ENCODE results near the gene TBPL1.

Gene TBPL1

DNA sequence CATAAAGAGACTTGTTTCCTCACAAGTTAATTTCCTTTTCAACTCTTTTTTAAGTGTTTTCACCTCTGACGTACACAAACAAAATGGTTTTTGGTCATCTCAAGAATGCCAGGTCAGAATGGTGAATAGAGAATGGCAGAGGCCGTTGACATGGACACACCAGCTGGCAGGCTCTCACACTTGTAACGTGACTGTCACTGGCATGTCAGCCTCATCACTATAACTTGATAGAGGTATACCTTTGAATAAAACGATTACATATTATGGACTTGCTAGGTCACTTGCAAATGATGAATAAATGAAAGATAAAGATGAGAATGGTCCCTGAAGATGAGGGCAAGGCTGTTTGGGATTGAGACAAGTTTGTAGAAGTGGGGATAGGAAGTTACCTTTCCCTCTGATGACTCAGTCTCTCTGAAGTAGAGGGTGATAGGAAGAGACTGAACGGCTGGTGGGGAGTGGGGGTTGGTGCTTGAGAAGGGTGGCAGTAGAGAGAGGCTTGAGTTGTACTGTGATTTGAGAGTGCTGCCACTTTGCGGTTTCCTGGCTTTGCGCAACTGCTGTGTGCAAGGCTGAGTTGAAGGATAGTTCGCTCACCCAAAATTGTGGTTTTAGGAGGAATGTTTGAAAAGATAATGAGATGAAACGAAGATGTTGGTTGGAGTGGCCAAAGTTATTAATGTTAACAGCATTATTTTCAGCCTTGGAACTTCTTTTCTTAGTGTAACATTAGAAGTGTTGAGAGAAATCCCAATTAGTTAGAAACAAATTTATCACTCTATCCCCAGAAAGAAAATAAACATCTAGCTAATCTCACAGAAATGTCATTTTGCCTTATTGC lies 30.3 kb downstream of the TBPL1 start:
- in situ Hi-C loops (cut with MboI; ENCODE audit: low sequenced_read_pairs, unreplicated experiment), result no loop called here
- no peak for TF ChIP-seq CTCF (IDR thresholded peaks at IDR 0.05; ENCODE audit: borderline replicate concordance, control extremely low read depth, extremely low read depth, insufficient read depth, missing control alignments)
- no peak for DNase-seq (ENCODE audit: low spot score)

DNA sequence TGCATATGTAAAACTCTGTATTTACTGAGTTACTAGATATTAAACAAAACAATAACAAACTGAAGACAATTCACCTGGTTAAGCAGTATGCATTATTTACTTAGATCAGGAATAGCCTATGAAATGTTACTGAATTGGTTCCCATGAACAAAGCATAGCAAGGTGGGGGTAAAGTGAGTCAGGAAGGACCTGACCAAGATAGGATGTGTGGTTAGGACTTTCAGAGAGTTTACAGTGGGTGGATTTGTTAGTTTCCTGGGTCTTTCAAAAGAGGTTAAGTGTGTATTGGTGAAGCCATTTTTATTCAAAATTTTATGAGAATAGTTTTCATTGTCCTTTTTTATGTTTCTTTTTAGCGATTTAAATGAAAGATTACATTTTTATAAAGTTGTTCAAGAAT lies 32.9 kb downstream of the TBPL1 start:
- in situ Hi-C loops (cut with MboI; ENCODE audit: low sequenced_read_pairs, unreplicated experiment), result no loop called here
- TF ChIP-seq CTCF (IDR thresholded peaks at IDR 0.05; ENCODE audit: borderline replicate concordance, control extremely low read depth, extremely low read depth, insufficient read depth, missing control alignments), result no peak
- DNase-seq (ENCODE audit: low spot score), result no peak

GRCh38 chr6:133986942-133987341 lies 33.9 kb downstream of the TBPL1 start:
- TF ChIP-seq CTCF (IDR thresholded peaks at IDR 0.05; ENCODE audit: borderline replicate concordance, control extremely low read depth, extremely low read depth, insufficient read depth, missing control alignments), result no peak
- in situ Hi-C loops (cut with MboI; ENCODE audit: low sequenced_read_pairs, unreplicated experiment), result no loop called here
- DNase-seq (ENCODE audit: low spot score), result no peak

DNA sequence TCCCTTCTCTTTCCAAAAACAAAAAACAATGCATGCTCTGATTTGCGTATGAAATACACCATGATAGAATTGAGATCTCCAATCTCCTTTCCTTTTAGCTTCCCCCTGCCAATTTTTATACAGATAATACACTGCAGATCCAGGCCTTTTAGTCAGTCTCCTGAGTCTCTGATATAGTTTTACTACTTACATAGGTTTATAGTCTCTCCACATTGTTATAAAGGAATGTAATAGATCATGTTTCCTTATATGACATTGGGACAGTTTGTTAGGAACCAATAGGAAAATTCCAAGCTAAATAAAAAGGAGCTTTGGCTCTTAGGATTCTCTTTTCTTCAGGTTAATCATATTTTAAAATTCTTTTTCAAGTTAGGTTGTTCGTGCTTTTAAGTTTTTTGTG lies 36.5 kb downstream of the TBPL1 start:
- TF ChIP-seq CTCF (IDR thresholded peaks at IDR 0.05; ENCODE audit: borderline replicate concordance, control extremely low read depth, extremely low read depth, insufficient read depth, missing control alignments), result no peak
- in situ Hi-C loops (cut with MboI; ENCODE audit: low sequenced_read_pairs, unreplicated experiment), result no loop called here
- no peak for DNase-seq (ENCODE audit: low spot score)

DNA sequence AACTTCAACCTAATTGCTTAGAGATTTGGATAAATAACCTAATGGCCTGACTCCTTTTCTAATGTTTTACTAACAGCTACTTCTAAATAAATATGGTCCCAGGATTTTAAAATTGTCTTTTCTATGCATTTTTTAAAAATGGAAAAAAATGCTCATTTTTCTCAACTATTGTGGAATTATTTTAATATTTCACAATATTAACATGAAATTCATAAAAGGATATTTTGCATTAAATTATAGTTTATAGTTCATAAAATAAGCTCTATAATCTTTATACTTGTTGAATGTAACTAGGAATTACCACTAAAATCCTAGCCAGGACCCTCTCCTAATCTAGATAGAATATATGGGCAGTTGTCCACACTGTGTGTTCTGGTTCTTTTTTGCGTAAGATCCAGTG lies 37.3 kb downstream of the TBPL1 start:
- in situ Hi-C loops (cut with MboI; ENCODE audit: low sequenced_read_pairs, unreplicated experiment), result no loop called here
- no peak for TF ChIP-seq CTCF (IDR thresholded peaks at IDR 0.05; ENCODE audit: borderline replicate concordance, control extremely low read depth, extremely low read depth, insufficient read depth, missing control alignments)
- DNase-seq (ENCODE audit: low spot score), result no peak

GRCh38 chr6:133991096-133991593 lies 38.1 kb downstream of the TBPL1 start:
- DNase-seq (ENCODE audit: low spot score), result no peak
- no peak for TF ChIP-seq CTCF (IDR thresholded peaks at IDR 0.05; ENCODE audit: borderline replicate concordance, control extremely low read depth, extremely low read depth, insufficient read depth, missing control alignments)
- in situ Hi-C loops (cut with MboI; ENCODE audit: low sequenced_read_pairs, unreplicated experiment), result no loop called here
